ENCODE results near the gene CASP1.

GRCh38 chr11:105024394-105024793 lies 10.6 kb downstream of the CASP1 start:
- no peak for TF ChIP-seq CTCF (IDR thresholded peaks at IDR 0.05)
- no peak for TF ChIP-seq ZFX (IDR thresholded peaks at IDR 0.05; ENCODE audit: borderline replicate concordance)
